GM12872 (cell line): ENCODE measurements around the gene SLC9A4.

ENCODE experiments used
- TF ChIP-seq, protein P1 (sequence below): IDR thresholded peaks from 3 replicates; pipeline ENCODE4 v1.5.1; 2011; ENCODE audit warnings: low read depth, mild to moderate bottlenecking, low read length, moderate library complexity; ENCODE audit not compliant: insufficient read depth

The SLC9A4 gene

DNA sequence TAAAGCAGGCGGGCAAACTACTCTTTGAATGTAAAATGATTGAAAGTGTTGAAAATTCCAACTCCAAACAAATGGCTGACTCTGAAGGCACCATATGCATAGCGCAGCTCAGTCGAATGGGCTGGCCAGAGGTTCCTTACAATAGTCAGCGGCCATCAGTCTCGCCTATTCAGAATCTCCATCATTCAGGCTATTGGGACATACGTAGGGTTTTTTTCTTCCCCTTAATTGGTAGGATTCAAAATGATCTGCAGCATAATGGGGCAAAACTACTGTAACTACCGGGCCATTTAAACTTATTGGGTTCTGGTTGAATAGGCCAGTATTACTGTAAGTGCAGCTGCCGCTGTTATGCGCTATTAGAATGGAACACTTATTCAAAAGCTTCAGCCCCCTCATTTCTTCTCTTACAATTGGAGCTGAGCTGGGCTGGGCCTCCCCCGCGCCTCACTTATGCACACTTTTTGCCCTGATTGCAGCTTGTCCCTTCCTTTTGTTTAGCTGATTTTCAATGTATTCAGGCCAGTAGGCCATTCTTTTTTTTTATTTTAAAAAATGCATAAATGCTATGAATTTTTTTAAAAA is 40.4 kb downstream of the SLC9A4 start:
- TF ChIP-seq, protein P1, sequence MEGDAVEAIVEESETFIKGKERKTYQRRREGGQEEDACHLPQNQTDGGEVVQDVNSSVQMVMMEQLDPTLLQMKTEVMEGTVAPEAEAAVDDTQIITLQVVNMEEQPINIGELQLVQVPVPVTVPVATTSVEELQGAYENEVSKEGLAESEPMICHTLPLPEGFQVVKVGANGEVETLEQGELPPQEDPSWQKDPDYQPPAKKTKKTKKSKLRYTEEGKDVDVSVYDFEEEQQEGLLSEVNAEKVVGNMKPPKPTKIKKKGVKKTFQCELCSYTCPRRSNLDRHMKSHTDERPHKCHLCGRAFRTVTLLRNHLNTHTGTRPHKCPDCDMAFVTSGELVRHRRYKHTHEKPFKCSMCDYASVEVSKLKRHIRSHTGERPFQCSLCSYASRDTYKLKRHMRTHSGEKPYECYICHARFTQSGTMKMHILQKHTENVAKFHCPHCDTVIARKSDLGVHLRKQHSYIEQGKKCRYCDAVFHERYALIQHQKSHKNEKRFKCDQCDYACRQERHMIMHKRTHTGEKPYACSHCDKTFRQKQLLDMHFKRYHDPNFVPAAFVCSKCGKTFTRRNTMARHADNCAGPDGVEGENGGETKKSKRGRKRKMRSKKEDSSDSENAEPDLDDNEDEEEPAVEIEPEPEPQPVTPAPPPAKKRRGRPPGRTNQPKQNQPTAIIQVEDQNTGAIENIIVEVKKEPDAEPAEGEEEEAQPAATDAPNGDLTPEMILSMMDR, result no peak

DNA sequence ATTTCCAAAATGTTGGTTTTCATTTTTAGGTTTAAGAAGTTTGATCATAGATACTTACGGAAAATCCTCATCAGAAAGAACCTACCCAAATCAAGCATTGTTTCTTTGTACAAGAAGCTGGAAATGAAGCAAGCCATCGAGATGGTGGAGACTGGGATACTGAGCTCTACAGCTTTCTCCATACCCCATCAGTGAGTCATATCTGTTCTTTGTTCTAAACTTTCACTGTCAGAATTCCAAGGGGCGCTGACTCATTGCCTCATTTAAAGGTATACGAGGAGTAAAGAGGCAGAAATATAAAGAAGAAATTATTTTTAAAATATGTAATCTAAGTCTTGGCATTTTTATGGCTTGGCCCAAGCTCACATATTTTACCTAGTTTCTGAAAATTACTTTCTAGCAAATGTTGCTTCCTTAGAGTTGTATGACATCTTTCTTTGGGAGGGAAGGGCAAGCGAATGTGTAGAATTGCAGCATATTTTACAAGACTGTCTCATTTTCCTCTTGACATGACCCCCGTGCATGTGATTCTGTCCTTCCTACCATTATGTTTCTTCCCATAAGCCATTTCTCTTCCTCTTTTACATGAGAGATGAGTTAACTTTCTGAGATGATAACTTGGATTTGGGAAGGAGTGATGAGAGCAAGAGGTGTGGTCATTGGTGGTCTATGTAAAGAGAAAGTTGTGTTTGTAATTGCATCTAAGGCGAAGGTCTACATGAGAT is 41.2 kb downstream of the SLC9A4 start:
- TF ChIP-seq, protein P1, result no peak

DNA sequence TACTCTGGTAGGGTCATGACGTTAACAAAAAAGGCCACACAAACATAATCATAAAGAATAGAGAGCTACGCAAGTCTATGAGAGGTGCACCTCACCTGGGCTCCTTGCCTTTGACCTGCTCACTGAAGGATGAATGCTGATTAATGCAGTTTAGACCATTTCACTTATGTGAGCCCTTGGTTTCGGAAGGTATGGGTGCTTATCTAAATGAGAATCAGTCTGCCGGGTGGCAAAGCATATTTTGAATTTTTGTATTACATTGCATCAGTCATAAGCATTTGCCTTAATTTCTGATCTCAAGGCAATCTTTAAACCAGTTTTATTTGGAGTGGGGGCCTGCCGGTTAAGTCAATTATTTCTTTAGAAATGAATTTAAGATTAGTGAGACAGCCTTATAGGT is 42.8 kb downstream of the SLC9A4 start:
- TF ChIP-seq, protein P1, result no peak

DNA sequence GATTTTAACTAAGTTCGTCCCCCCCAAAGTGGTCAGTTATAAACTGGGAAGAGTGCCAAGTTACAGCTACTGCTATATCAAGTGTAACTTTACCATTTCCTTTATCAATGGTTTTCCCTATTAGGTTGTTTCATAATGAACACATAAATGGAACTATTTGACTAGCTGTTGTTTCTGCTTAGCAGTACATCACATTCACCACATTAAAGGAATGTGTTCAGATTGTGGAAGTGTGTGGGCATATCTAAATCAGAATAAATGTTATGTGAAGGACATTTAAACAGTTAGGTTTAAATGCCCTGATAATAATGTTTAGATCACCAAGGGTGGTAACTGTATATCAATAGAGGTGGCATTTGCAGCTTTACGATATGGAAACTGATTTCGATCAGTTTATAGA is 45.1 kb downstream of the SLC9A4 start:
- TF ChIP-seq, protein P1, result no peak

DNA sequence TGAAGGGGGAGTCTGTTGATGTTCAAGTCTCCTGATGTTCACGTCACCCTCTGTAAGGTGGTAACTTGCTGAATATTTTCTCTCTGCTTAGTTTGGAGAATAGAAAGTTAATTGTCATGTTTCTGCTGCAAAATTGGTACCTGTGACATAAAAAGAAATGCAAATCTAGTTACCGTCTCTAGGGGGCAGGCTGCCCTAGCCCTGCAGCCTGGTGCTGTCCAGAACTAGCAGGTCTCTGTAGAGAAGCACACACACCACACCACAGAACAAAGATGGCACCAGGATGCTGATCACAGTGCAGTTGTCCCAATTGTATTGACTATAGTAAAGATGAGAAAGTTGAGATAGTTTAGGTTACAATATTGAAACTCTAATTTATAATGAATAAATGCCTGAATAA is 47.0 kb downstream of the SLC9A4 start:
- TF ChIP-seq, protein P1, result peak; percentile 76

DNA sequence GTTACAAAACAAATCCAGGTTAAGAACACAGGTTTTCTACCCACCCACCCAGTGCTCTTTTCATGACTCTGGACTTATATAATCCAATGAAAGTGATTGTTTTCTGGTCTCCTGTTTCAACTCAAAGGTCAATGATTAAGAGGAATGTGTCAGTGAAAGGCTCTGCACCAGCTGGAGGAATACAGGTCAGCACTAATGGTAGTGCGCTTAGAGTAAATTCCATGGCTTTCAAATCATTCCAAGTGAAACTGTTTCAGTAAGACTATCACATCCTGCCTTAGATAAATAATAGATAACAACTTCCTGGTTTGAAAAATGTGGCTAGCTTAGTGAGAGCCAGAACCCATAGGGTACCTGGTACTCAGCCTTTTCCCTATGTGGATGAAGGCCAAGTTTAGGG is 47.8 kb downstream of the SLC9A4 start:
- TF ChIP-seq, protein P1, result no peak

DNA sequence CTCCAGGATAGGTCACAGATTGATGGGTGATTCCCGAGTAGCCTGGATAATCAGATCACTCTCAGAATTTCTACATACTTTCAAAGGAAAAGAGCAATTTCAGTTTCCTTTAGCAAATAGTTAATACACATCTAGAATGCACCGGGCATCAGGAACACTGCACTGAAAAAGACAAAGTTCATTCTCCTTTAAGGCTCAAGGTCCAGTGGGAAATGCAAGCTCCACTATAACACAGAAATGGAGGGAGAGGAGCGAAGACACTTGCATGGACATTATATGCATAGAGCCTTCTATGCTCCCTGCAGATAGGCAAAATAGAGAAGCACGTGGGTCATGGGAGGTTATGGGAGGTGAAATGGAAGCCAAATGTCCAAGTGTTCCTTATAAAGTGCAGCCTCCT is 49.1 kb downstream of the SLC9A4 start:
- TF ChIP-seq, protein P1, result no peak
